ENCODE measurements around the gene SCYL1. TPM values are rescaled to one million over a fixed set of nuclear protein-coding genes. Genes with fewer than 3 reads are reported as not detected.

The SCYL1 gene
- total and polyA plus RNA-seq, 9 donors: 42.9 to 62.9 (median 50.8) TPM

- under 1% methylated on average over 86 of the region's 89 CpGs for WGBS (ENCODE audit: insufficient coverage)
- Histone ChIP-seq H3K4me1 (ENCODE audit: control insufficient read depth, insufficient read depth, low read length) (peaks cover 49% of the 10 kb centered on the region), H3K9me3 (replicated peaks; ENCODE audit: control insufficient read depth, low read depth, low read length) (no peaks in the 10 kb centered on the region), H3K4me3 (ENCODE audit: low read length) (peak within 1 kb of the TSS; percentile 99), H3K36me3 (ENCODE audit: control insufficient read depth, insufficient read depth, low read length) (peaks cover 29% of the 10 kb centered on the region), H3K27ac (ENCODE audit: low read length) (peak within 1 kb of the TSS; percentile 98), H3K27me3 (ENCODE audit: control insufficient read depth, insufficient read depth, low read length) (no peaks in the 10 kb centered on the region)
- DNase-seq: peak; percentile 99
These were observed 45.4 kb downstream of the SCYL1 start, which contains the start of gene ZNRD2 for GRCh38 chr11:65569973-65570918. ZNRD2 (plus strand) TSS chr11:65570477; CDS start chr11:65570492, 15 bp downstream.

- H3K4me3 ChIP-seq (ENCODE audit: low read length): peak overlapping the region; percentile 99
- H3K27me3 ChIP-seq (ENCODE audit: control insufficient read depth, insufficient read depth, low read length): no peaks in the 10 kb centered on the region
- H3K27ac ChIP-seq (ENCODE audit: low read length): peak overlapping the region; percentile 82
- peaks cover 29% of the 10 kb centered on the region for H3K36me3 ChIP-seq (ENCODE audit: control insufficient read depth, insufficient read depth, low read length)
- 58% methylated on average over 7 of the region's 9 CpGs for WGBS (ENCODE audit: insufficient coverage)
- peaks cover 56% of the 10 kb centered on the region for H3K4me1 ChIP-seq (ENCODE audit: control insufficient read depth, insufficient read depth, low read length)
- no peaks in the 10 kb centered on the region for H3K9me3 ChIP-seq (replicated peaks; ENCODE audit: control insufficient read depth, low read depth, low read length)
- DNase-seq: no peak
These were observed 46.5 kb downstream of the SCYL1 start for GRCh38 chr11:65571420-65571819.

GRCh38 chr11:65571940-65572339, 47.1 kb downstream of the SCYL1 start:
- peaks cover 61% of the 10 kb centered on the region for H3K4me1 ChIP-seq (ENCODE audit: control insufficient read depth, insufficient read depth, low read length)
- H3K27ac ChIP-seq (ENCODE audit: low read length): peak overlapping the region; percentile 82
- peaks cover 26% of the 10 kb centered on the region for H3K36me3 ChIP-seq (ENCODE audit: control insufficient read depth, insufficient read depth, low read length)
- H3K9me3 ChIP-seq (replicated peaks; ENCODE audit: control insufficient read depth, low read depth, low read length): no peaks in the 10 kb centered on the region
- no peaks in the 10 kb centered on the region for H3K27me3 ChIP-seq (ENCODE audit: control insufficient read depth, insufficient read depth, low read length)
- DNase-seq: peak; percentile 78
- WGBS (ENCODE audit: insufficient coverage): 0% methylated on average over 6 of the region's 11 CpGs
- peak overlapping the region; percentile 35 for H3K4me3 ChIP-seq (ENCODE audit: low read length)

GRCh38 chr11:65572356-65573051, 47.6 kb downstream of the SCYL1 start, which contains the start of gene FAM89B:
FAM89B (plus strand) TSS chr11:65572538; CDS start chr11:65572670, 132 bp downstream.
- Histone ChIP-seq H3K27ac (ENCODE audit: low read length) (peak within 1 kb of the TSS; percentile 89), H3K27me3 (ENCODE audit: control insufficient read depth, insufficient read depth, low read length) (no peaks in the 10 kb centered on the region), H3K9me3 (replicated peaks; ENCODE audit: control insufficient read depth, low read depth, low read length) (no peaks in the 10 kb centered on the region), H3K36me3 (ENCODE audit: control insufficient read depth, insufficient read depth, low read length) (peaks cover 26% of the 10 kb centered on the region), H3K4me1 (ENCODE audit: control insufficient read depth, insufficient read depth, low read length) (peaks cover 67% of the 10 kb centered on the region), H3K4me3 (ENCODE audit: low read length) (peak within 1 kb of the TSS; percentile 99)
- WGBS (ENCODE audit: insufficient coverage): under 1% methylated on average over 70 of the region's 86 CpGs
- DNase-seq: peak; percentile 98

GRCh38 chr11:65573391-65574079, 48.7 kb downstream of the SCYL1 start:
- peaks cover 76% of the 10 kb centered on the region for H3K4me1 ChIP-seq (ENCODE audit: control insufficient read depth, insufficient read depth, low read length)
- no peaks in the 10 kb centered on the region for H3K27me3 ChIP-seq (ENCODE audit: control insufficient read depth, insufficient read depth, low read length)
- DNase-seq: peak; percentile 60
- 32% methylated on average over 18 of the region's 22 CpGs for WGBS (ENCODE audit: insufficient coverage)
- no peaks in the 10 kb centered on the region for H3K9me3 ChIP-seq (replicated peaks; ENCODE audit: control insufficient read depth, low read depth, low read length)
- peak overlapping the region; percentile 89 for H3K27ac ChIP-seq (ENCODE audit: low read length)
- peaks cover 26% of the 10 kb centered on the region for H3K36me3 ChIP-seq (ENCODE audit: control insufficient read depth, insufficient read depth, low read length)
- peak overlapping the region; percentile 65 for H3K4me3 ChIP-seq (ENCODE audit: low read length)

- Histone ChIP-seq H3K27me3 (ENCODE audit: control insufficient read depth, insufficient read depth, low read length) (no peaks in the 10 kb centered on the region), H3K4me1 (ENCODE audit: control insufficient read depth, insufficient read depth, low read length) (peaks cover 73% of the 10 kb centered on the region), H3K27ac (ENCODE audit: low read length) (peak overlapping the region; percentile 90), H3K9me3 (replicated peaks; ENCODE audit: control insufficient read depth, low read depth, low read length) (no peaks in the 10 kb centered on the region), H3K36me3 (ENCODE audit: control insufficient read depth, insufficient read depth, low read length) (peaks cover 27% of the 10 kb centered on the region), H3K4me3 (ENCODE audit: low read length) (peak overlapping the region; percentile 65)
- WGBS (ENCODE audit: insufficient coverage): under 1% methylated on average over 38 of the region's 67 CpGs
- DNase-seq: peak; percentile 98
These were observed 49.4 kb downstream of the SCYL1 start for GRCh38 chr11:65574109-65574810.

- Histone ChIP-seq H3K4me3 (ENCODE audit: low read length) (peak overlapping the region; percentile 51), H3K4me1 (ENCODE audit: control insufficient read depth, insufficient read depth, low read length) (peaks cover 71% of the 10 kb centered on the region), H3K36me3 (ENCODE audit: control insufficient read depth, insufficient read depth, low read length) (peaks cover 33% of the 10 kb centered on the region), H3K9me3 (replicated peaks; ENCODE audit: control insufficient read depth, low read depth, low read length) (no peaks in the 10 kb centered on the region), H3K27me3 (ENCODE audit: control insufficient read depth, insufficient read depth, low read length) (no peaks in the 10 kb centered on the region), H3K27ac (ENCODE audit: low read length) (peak overlapping the region; percentile 90)
- WGBS (ENCODE audit: insufficient coverage): 15% methylated on average over 19 of the region's 28 CpGs
- DNase-seq: peak; percentile 52
These were observed 50.1 kb downstream of the SCYL1 start for GRCh38 chr11:65574811-65575567.

- no peaks in the 10 kb centered on the region for H3K9me3 ChIP-seq (replicated peaks; ENCODE audit: control insufficient read depth, low read depth, low read length)
- peaks cover 74% of the 10 kb centered on the region for H3K4me1 ChIP-seq (ENCODE audit: control insufficient read depth, insufficient read depth, low read length)
- DNase-seq: peak; percentile 83
- peak within 1 kb of the TSS; percentile 93 for H3K27ac ChIP-seq (ENCODE audit: low read length)
- H3K4me3 ChIP-seq (ENCODE audit: low read length): peak within 1 kb of the TSS; percentile 89
- peaks cover 41% of the 10 kb centered on the region for H3K36me3 ChIP-seq (ENCODE audit: control insufficient read depth, insufficient read depth, low read length)
- WGBS (ENCODE audit: insufficient coverage): 3% methylated on average over 42 of the region's 69 CpGs
- H3K27me3 ChIP-seq (ENCODE audit: control insufficient read depth, insufficient read depth, low read length): no peaks in the 10 kb centered on the region
These were observed 50.8 kb downstream of the SCYL1 start, which contains the start of gene EHBP1L1 for GRCh38 chr11:65575568-65576231. EHBP1L1 (plus strand) TSS chr11:65576053; CDS start chr11:65576303, 250 bp downstream.
